ENCODE data around the gene FXYD3. TPM values are rescaled to one million over a fixed set of nuclear protein-coding genes. Genes with fewer than 3 reads are reported as not detected.

The FXYD3 gene, protein sequence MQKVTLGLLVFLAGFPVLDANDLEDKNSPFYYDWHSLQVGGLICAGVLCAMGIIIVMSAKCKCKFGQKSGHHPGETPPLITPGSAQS
- 100 to 1,000 TPM; 391 to 630 (median 546) TPM for total RNA-seq

DNA sequence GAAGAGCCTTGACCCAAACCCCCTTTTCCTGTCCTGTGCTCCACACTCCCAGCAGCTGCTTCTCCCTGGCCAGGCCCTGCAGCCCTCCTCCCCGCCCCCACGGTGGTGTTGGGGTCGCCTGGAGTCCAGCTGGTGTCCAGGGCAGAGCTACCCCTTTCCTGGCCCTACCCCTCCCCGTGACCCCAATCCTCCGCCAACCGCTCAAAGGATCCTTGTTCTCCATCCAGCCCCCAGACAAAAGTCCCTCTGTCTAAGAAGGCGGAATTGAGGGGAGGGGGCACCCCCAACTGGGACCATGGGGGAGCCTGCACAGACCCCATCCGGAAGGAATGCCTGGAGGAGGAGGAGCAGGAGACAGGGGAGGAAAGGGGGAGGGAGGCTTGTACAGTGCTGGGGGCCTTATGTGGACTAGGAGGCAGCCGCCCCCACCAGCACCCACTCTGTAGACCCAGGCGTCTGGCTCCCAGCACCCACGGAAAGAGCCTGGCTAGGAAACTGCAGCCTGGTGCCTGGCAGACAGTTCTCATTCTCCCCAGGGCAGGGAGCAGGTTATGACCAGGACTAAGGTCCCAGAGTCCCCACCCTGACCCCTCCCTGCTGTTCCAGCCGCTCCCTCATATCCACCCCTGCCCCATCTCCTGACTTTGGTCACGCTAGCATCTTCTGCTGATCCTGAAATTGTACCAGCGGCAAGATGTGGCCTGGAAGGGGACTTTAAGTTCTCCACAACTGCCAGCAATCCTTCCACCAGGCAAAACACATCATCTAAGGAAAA is at the start of gene FXYD3:
FXYD3 (plus strand) TSS at position 647 of the 775 bp plus-strand sequence. CDS start 3,554 bp downstream, outside the sequence.
- TF ChIP-seq POLR2A (IDR thresholded peaks at IDR 0.05), result no peak
- TF ChIP-seq, protein P1, sequence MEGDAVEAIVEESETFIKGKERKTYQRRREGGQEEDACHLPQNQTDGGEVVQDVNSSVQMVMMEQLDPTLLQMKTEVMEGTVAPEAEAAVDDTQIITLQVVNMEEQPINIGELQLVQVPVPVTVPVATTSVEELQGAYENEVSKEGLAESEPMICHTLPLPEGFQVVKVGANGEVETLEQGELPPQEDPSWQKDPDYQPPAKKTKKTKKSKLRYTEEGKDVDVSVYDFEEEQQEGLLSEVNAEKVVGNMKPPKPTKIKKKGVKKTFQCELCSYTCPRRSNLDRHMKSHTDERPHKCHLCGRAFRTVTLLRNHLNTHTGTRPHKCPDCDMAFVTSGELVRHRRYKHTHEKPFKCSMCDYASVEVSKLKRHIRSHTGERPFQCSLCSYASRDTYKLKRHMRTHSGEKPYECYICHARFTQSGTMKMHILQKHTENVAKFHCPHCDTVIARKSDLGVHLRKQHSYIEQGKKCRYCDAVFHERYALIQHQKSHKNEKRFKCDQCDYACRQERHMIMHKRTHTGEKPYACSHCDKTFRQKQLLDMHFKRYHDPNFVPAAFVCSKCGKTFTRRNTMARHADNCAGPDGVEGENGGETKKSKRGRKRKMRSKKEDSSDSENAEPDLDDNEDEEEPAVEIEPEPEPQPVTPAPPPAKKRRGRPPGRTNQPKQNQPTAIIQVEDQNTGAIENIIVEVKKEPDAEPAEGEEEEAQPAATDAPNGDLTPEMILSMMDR (IDR thresholded peaks at IDR 0.05), result no peak
- WGBS, 2 donors, result 27 to 28% methylated on average over 11 to 14 of the region's 14 CpGs
- peak within 1 kb of the TSS; percentile 36 for H3K4me3 ChIP-seq (ENCODE audit: low read depth, poor library complexity, severe bottlenecking)
- intact Hi-C loops (cut with DNase I; ENCODE audit: low total_unique reads), result no loop called here
- DNase-seq (ENCODE audit: low spot score in 2 of 2), result no peak

DNA sequence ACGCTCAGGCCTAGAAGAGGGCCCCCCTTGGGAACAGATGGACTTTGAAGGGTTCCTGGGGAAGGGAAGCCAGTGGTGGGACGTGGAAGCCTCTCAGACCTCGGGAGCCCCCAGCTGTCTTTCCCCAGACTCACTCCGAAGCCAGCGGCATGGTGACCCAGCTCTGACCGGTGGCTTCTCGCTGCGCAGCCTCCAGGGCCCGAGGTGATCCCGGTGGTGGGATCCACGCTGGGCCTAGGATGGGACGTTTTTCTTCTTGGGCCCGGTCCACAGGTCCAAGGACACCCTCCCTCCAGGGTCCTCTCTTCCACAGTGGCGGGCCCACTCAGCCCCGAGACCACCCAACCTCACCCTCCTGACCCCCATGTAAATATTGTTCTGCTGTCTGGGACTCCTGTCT is 49.5 kb upstream of the FXYD3 start:
- WGBS, 2 donors, result 89 to 92% methylated on average over 15 of the region's 15 CpGs

DNA sequence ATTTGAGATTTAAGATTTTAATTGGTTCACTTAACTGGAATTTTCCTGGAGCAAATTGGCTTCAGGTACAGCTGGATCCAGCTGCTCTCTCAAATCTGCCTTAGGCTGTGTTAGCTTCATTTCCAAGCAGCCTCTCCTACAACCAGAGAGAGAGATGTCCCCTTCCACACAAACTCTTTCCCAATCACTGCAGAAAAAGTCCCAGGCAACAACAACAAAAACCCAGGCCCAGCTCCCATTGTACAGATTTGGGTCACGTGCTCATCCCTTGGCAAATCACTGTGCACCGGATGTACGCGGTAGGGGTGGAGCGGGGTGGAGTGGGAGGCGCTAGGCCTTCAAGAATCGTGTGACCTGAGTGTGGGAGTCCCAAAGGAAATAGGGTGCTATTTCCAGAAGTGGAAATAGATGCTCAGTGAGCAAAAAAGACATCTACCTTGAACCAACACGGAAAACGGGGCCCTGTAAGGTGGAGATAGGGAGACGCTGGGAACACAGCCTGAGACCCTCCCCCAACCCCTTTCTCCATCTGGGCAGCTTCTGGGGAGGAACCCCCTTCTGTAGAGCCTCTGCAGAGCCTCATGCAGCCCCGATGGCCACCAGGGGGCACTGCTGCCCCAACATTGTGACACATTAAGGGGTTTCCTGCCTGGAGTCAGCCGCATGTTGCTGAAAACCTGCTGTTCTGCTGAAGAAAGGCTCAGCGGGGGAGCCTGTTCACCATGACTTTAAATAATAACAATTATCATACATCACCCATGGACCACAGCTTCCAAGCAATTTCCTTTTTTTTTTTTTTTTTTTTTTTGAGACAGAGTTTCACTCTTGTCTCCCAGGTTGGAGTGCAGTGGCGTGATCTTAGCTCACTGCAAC is 48.7 kb upstream of the FXYD3 start:
- 12 to 15% methylated on average over 13 to 14 of the region's 14 CpGs for WGBS, 2 donors
- H3K4me3 ChIP-seq (ENCODE audit: low read depth, poor library complexity, severe bottlenecking), result no peak overlapping the region
- DNase-seq (ENCODE audit: low spot score in 2 of 2), result peak; percentile 76 to 97
- TF ChIP-seq, protein P1 (IDR thresholded peaks at IDR 0.05), result peak in 1 of 3 donors; percentile 79
- no peak for TF ChIP-seq POLR2A (IDR thresholded peaks at IDR 0.05)
- intact Hi-C loops (cut with DNase I; ENCODE audit: low total_unique reads), result loop anchor here (5.0 kb wide), 1 partner anchor 65 kb away; no protein-coding TSS in a partner anchor

More for the DNA sequence above, 49.5 kb upstream of the FXYD3 start:
- TF ChIP-seq, protein P1 (IDR thresholded peaks at IDR 0.05), result no peak
- TF ChIP-seq POLR2A (IDR thresholded peaks at IDR 0.05), result no peak
- intact Hi-C loops (cut with DNase I; ENCODE audit: low total_unique reads), result loop anchor here (5.0 kb wide), 1 partner anchor 66 kb away; no protein-coding TSS in a partner anchor
- no peak overlapping the region for H3K4me3 ChIP-seq (ENCODE audit: low read depth, poor library complexity, severe bottlenecking)
- DNase-seq (ENCODE audit: low spot score in 2 of 2), result no peak

DNA sequence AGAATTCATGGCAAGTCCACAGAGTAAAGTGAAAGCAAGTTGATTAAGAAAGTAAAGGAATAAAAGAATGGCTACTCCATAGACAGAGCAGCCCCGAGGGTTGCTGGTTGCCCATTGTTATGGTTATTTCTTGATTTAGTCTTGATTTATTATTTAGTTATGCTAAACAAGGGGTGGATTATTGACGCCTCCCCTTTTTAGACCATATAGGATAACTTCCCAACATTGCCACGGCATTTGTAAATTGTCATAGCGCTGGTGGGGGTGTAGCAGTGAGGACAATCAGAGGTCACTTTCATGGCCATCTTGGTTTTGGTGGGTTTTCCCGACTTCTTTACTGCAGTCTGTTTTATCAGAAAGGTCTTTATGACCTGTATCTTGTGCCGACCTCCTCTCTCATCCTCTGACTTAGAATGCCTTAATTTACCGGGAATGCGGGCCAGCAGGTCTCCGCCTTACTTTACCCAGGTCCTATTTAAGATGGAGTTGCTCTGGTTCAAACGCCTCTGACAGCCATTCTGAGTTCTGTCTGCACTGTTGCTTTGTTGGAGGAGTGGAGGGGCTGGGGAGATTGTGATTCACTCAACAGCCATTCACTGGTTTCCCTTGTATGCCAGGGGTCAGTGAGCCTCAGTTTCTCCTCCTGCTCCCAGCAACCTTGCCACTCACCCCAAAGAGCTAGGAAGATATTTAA is 46.5 kb upstream of the FXYD3 start:
- no peak for DNase-seq (ENCODE audit: low spot score in 2 of 2)
- WGBS, 2 donors, result 71 to 82% methylated on average over 10 of the region's 10 CpGs
- no peak overlapping the region for H3K4me3 ChIP-seq (ENCODE audit: low read depth, poor library complexity, severe bottlenecking)
- intact Hi-C loops (cut with DNase I; ENCODE audit: low total_unique reads), result loop anchor here (5.0 kb wide), 1 partner anchor 63 kb away; no protein-coding TSS in a partner anchor
- TF ChIP-seq POLR2A (IDR thresholded peaks at IDR 0.05), result no peak

DNA sequence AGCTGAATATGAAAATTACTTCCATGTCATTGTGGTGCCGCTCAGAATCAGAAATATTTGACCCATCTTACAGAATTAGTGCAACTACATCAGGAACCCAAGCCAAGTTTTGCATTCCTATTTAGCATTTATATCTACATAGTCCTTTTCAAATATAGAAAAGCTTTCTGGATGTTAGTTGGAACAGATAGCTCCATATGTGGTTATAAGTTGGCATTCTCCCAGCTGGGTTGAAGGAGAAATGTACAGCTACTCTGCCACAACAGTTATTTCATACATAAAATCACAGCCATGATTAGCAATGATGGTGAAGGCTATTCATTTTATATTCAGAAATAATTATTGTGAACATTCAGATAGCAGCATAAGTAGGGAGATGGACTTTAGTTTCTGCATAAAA is 45.9 kb upstream of the FXYD3 start:
- whole genome bisulfite sequencing, 2 donors, result 62 to 79% methylated on average over 1 of the region's 1 CpG
- intact Hi-C loops (cut with DNase I; ENCODE audit: low total_unique reads), result loop anchor here (5.0 kb wide), 1 partner anchor 63 kb away; no protein-coding TSS in a partner anchor

More for the DNA sequence above, 45.9 kb upstream of the FXYD3 start:
- no peak for DNase-seq (ENCODE audit: low spot score in 2 of 2)
- no peak for TF ChIP-seq POLR2A (IDR thresholded peaks at IDR 0.05)
- TF ChIP-seq, protein P1 (IDR thresholded peaks at IDR 0.05), result no peak
- no peak overlapping the region for H3K4me3 ChIP-seq (ENCODE audit: low read depth, poor library complexity, severe bottlenecking)
